Measurements from ENCODE around the gene LIMD2. TPM values are rescaled to one million over a fixed set of nuclear protein-coding genes. Genes with fewer than 3 reads are reported as not detected.

LIMD2 gene
- polyA plus RNA-seq, 1 of the 3 experiments (the other 2 are of a cell fraction), result 78.0 TPM

DNA sequence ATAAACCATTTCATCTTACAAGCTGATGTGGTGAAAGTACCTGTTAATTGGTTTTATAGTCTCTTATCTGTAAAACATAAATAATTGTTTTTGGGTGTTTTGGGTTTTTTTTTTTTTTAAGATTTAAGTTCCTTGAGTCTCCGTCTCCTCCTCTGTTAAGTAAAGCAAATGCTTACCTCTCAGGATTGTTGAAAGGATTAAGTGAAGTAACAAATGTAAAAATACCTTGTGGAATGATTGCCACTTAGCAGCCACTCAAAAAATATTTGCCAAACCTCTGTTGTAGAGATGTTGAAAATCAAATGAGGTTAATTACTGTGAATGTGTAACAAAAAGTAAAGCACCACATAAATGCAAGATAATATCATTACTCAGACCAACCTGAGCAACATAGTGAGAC, 19.2 kb downstream of the LIMD2 start:
- H3K36me3 ChIP-seq (replicated peaks in 1 of 2; ENCODE audit: control insufficient read depth in 1 of 2, insufficient read depth in 2 of 2, low read length in 1 of 2), result peaks cover 22 to 45% of the 10 kb centered on the region in 2 experiments
- H3K4me1 ChIP-seq (ENCODE audit: control insufficient read depth in 1 of 2, insufficient read depth in 2 of 2, low read depth in 1 of 2, low read length in 1 of 2), result peaks cover 12 to 31% of the 10 kb centered on the region in 2 experiments
- H3K27me3 ChIP-seq (ENCODE audit: insufficient read depth), result no peaks in the 10 kb centered on the region
- 95% methylated on average over 1 of the region's 1 CpG for WGBS (ENCODE audit: low lambda C conversion rate)
- DNase-seq, result no peak
- no peak overlapping the region for H2AFZ ChIP-seq (ENCODE audit: low read depth)
- no peak for TF ChIP-seq FOXJ3 (CRISPR knock-in tag; IDR thresholded peaks at IDR 0.05)
- no peak for TF ChIP-seq RXRA (IDR thresholded peaks at IDR 0.05; ENCODE audit: borderline replicate concordance, low read depth)
- no peak for TF ChIP-seq TAF1 (IDR thresholded peaks at IDR 0.05; ENCODE audit: borderline replicate concordance, low read depth, low read length)
- no peak for TF ChIP-seq SMC3 (IDR thresholded peaks at IDR 0.05; ENCODE audit: low read depth, low read length)
- TF ChIP-seq NFIC (IDR thresholded peaks at IDR 0.05; ENCODE audit: borderline replicate concordance), result no peak
- no peak for TF ChIP-seq TCF12 (IDR thresholded peaks at IDR 0.05)
- no peak for TF ChIP-seq ZBTB33 (IDR thresholded peaks at IDR 0.05; ENCODE audit: borderline replicate concordance, low read depth)
- no peak for TF ChIP-seq NRF1 (IDR thresholded peaks at IDR 0.05; ENCODE audit: low read depth, low read length)
- no peak for TF ChIP-seq TEAD4 (IDR thresholded peaks at IDR 0.05; ENCODE audit: borderline replicate concordance, insufficient read depth)
- TF ChIP-seq ELF1 (IDR thresholded peaks at IDR 0.05), result no peak
- no peak for TF ChIP-seq REST (IDR thresholded peaks at IDR 0.05; ENCODE audit: low read depth, low read length)
- peaks cover 8% of the 10 kb centered on the region for H3F3A ChIP-seq (replicated peaks; ENCODE audit: insufficient read depth)
- no peak overlapping the region for H3K9ac ChIP-seq
- H4K20me1 ChIP-seq (ENCODE audit: insufficient read depth), result peaks cover 4% of the 10 kb centered on the region; the same call in 1 of the 2 replicates
- no peaks in the 10 kb centered on the region for H3K9me2 ChIP-seq
- no peaks in the 10 kb centered on the region for H3K79me2 ChIP-seq (ENCODE audit: insufficient read depth)
- POLR2A ChIA-PET, result interaction anchor here (1.5 to 2.9 kb wide), 2 partner anchors 13 to 15 kb away, joined by 3 to 12 read pairs; no protein-coding TSS in a partner anchor
- no peak overlapping the region for H3K4me3 ChIP-seq (ENCODE audit: low read depth in 2 of 2, low read length in 1 of 2)
- H3K27ac ChIP-seq (ENCODE audit: low read depth in 2 of 2, low read length in 1 of 2), result no peak overlapping the region; a peak in 1 of 4 replicates
- no peaks in the 10 kb centered on the region for H3K9me3 ChIP-seq
- no peak overlapping the region for H3K4me2 ChIP-seq
- CTCF ChIA-PET, result interaction anchor here (1.0 to 17.5 kb wide), 5 partner anchors 9 to 255 kb away, joined by 3 to 233 read pairs (median 7); no protein-coding TSS in a partner anchor

GRCh38 chr17:63679214-63679613, 20.7 kb downstream of the LIMD2 start:
- no peak overlapping the region for H3K4me2 ChIP-seq
- CTCF ChIA-PET, result interaction anchor here (0.5 to 17.5 kb wide), 5 partner anchors 13 to 411 kb away, joined by 3 to 233 read pairs (median 3); no protein-coding TSS in a partner anchor
- TF ChIP-seq NRF1 (IDR thresholded peaks at IDR 0.05; ENCODE audit: low read depth, low read length), result no peak
- no peak for TF ChIP-seq USF2 (IDR thresholded peaks at IDR 0.05; ENCODE audit: borderline replicate concordance, low read depth, low read length)
- no peak for TF ChIP-seq CHD2 (IDR thresholded peaks at IDR 0.05; ENCODE audit: low read length, partially characterized antibody)
- TF ChIP-seq NFIC (IDR thresholded peaks at IDR 0.05; ENCODE audit: borderline replicate concordance), result no peak
- TF ChIP-seq, protein P1, sequence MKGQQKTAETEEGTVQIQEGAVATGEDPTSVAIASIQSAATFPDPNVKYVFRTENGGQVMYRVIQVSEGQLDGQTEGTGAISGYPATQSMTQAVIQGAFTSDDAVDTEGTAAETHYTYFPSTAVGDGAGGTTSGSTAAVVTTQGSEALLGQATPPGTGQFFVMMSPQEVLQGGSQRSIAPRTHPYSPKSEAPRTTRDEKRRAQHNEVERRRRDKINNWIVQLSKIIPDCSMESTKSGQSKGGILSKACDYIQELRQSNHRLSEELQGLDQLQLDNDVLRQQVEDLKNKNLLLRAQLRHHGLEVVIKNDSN (IDR thresholded peaks at IDR 0.05; ENCODE audit: borderline replicate concordance, low read depth), result no peak
- TF ChIP-seq EP300 (IDR thresholded peaks at IDR 0.05; ENCODE audit: borderline replicate concordance in 1 of 2, low read depth in 1 of 2, low read length in 1 of 2), result no peak
- TF ChIP-seq MXI1 (IDR thresholded peaks at IDR 0.05; ENCODE audit: low read depth, low read length), result no peak
- TF ChIP-seq JUND (IDR thresholded peaks at IDR 0.05), result no peak
- TF ChIP-seq SIN3A (IDR thresholded peaks at IDR 0.05; ENCODE audit: borderline replicate concordance, low read depth, low read length), result no peak

More at GRCh38 chr17:63679214-63679613, 20.7 kb downstream of the LIMD2 start:
- no peak for DNase-seq
- peaks cover 20 to 38% of the 10 kb centered on the region in 2 experiments for H3K36me3 ChIP-seq (replicated peaks in 1 of 2; ENCODE audit: control insufficient read depth in 1 of 2, insufficient read depth in 2 of 2, low read length in 1 of 2)
- no peak overlapping the region for H2AFZ ChIP-seq (ENCODE audit: low read depth)
- peaks cover 20% of the 10 kb centered on the region for H3F3A ChIP-seq (replicated peaks; ENCODE audit: insufficient read depth)
- H3K9me2 ChIP-seq, result no peaks in the 10 kb centered on the region
- POLR2A ChIA-PET, result interaction anchor here (2.9 kb wide), 1 partner anchor 14 kb away, joined by 12 read pairs; no protein-coding TSS in a partner anchor
- H3K9me3 ChIP-seq, result no peaks in the 10 kb centered on the region
- WGBS (ENCODE audit: low lambda C conversion rate), result 91% methylated on average over 5 of the region's 5 CpGs
- no peak overlapping the region for H3K4me3 ChIP-seq (ENCODE audit: low read depth in 2 of 2, low read length in 1 of 2)
- H3K27ac ChIP-seq (ENCODE audit: low read depth in 2 of 2, low read length in 1 of 2), result no peak overlapping the region
- no peaks in the 10 kb centered on the region for H3K27me3 ChIP-seq (ENCODE audit: insufficient read depth)
- peaks cover 4% of the 10 kb centered on the region; the same call in 1 of the 2 replicates for H4K20me1 ChIP-seq (ENCODE audit: insufficient read depth)
- H3K4me1 ChIP-seq (ENCODE audit: control insufficient read depth in 1 of 2, insufficient read depth in 2 of 2, low read depth in 1 of 2, low read length in 1 of 2), result peaks cover 26 to 43% of the 10 kb centered on the region in 2 experiments
- no peak overlapping the region for H3K9ac ChIP-seq
- H3K79me2 ChIP-seq (ENCODE audit: insufficient read depth), result no peaks in the 10 kb centered on the region

Measured in SK-N-SH (cell line).